ENCODE measurements around the gene ITGB6. TPM values are rescaled to one million over a fixed set of nuclear protein-coding genes. Genes with fewer than 3 reads are reported as not detected.

ITGB6 gene
- polyA plus RNA-seq, 3 donors: 17.8 to 20.6 (median 19.6) TPM

- no peak for DNase-seq (ENCODE audit: low read depth in 3 of 3, low spot score in 2 of 3)
Measured at GRCh38 chr2:160221391-160222276, 21.6 kb upstream of the ITGB6 start.

GRCh38 chr2:160220545-160221009 is 20.5 kb upstream of the ITGB6 start:
- no peak for DNase-seq (ENCODE audit: low read depth in 3 of 3, low spot score in 2 of 3)

GRCh38 chr2:160220026-160220425 is 20.0 kb upstream of the ITGB6 start:
- no peak for DNase-seq (ENCODE audit: low read depth in 3 of 3, low spot score in 2 of 3)

- no peak for DNase-seq (ENCODE audit: low read depth in 3 of 3, low spot score in 2 of 3)
Measured at GRCh38 chr2:160214461-160215445, 14.7 kb upstream of the ITGB6 start.

DNA sequence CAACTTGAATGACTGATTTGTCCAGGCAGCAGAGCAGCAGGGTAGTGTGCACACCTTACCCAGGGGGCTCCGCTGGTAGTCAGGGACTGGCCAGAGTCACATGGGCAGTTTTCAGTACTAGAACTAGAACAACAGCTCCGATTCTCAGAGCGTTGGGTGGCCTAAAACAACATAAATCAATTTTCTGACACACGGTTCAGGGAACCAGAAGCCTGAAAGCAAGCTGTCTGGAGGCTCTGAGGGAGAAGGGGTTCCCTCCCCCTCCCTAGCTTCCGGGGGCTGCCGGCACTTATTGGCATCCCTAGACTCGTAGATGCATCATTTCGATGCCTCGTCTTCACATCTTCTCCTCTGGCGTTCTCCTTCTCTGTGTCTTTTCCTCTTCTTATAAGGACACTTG is 13.4 kb upstream of the ITGB6 start:
- DNase-seq (ENCODE audit: low read depth in 3 of 3, low spot score in 2 of 3): no peak

- no peak for DNase-seq (ENCODE audit: low read depth in 3 of 3, low spot score in 2 of 3)
Measured at GRCh38 chr2:160210599-160211138, 10.6 kb upstream of the ITGB6 start.

GRCh38 chr2:160209516-160209856 is 9.4 kb upstream of the ITGB6 start:
- DNase-seq (ENCODE audit: low read depth in 3 of 3, low spot score in 2 of 3): no peak

DNA sequence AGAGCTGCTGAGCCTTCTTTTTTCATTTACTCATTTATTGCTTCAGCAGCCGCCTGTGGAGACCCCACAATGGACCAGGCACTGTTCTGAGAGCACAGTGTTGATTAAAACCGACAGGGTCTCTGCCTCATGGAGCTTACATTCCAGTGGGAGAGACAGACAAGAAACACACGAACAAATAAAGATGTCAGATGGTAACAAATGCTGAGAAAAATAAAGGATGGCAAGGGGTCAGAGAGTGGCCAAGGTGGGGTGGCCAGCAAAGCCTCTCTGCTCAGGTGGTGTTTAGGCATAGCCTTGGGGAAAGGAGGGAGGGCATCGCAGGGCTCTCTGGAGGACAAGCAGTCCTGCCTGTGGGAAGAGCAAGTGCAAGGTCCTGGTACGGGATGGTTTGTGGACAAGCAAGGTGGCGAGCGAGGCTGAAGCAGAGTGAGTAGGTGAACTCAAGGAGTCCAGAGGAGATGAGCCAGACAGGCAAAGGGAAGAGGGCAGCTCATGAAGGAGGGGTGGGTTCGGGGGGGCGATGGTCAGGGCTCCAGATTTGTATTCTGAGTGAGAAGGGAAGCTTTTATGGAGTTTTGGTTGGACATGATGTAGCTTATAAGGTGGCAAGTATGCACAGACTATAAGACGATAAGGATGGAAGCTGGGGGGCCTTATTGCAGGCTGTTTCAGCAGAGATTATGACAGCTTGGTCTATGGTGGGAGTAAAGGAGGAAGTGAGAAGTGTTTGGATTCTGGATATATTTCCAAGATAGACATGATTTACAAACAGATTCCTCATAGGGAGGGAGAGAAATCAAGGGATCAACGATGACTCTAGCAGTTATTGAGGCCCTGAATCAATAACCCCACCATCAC is 8.8 kb upstream of the ITGB6 start:
- no peak for DNase-seq (ENCODE audit: low read depth in 3 of 3, low spot score in 2 of 3)

GRCh38 chr2:160207804-160208654 is 8.0 kb upstream of the ITGB6 start:
- no peak for DNase-seq (ENCODE audit: low read depth in 3 of 3, low spot score in 2 of 3)

DNA sequence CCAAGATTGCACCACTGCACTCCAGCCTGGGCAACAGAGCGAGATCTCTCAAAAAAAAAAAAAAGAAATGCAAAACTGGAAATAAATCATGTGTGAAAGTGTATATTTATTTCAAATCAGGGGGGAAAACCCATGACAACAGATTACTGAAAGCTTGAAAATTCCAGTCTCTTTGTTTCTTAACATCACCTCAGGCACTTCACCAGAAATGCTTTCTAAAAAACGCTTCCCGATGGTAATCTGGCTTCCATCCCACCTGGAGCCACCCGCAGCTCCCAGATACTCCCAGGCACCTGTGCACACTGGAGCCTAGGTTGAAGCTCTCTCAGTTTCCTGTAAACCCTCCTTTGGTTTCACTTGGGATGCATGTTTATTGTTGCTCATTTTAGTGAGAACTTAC is 7.2 kb upstream of the ITGB6 start:
- no peak for DNase-seq (ENCODE audit: low read depth in 3 of 3, low spot score in 2 of 3)

DNA sequence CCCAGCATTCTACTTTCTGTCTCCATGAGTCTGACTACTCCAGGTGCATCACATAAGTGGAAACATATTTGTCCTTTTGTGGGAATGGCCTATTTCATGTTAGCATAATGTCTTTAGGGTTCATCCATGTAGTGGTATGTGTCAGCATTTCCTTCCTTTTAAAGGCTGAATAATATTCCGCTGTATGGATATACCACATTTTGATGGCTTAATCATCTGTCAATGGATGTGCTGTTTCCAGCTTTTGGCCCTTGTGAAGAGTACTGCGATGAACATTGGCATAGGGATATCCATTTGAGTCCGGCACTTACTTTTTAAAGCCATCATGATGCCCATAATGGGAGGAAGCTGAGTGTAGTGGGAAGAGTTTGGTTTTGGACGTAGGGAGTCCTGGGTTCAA is 6.4 kb upstream of the ITGB6 start:
- DNase-seq (ENCODE audit: low read depth in 3 of 3, low spot score in 2 of 3): no peak

DNA sequence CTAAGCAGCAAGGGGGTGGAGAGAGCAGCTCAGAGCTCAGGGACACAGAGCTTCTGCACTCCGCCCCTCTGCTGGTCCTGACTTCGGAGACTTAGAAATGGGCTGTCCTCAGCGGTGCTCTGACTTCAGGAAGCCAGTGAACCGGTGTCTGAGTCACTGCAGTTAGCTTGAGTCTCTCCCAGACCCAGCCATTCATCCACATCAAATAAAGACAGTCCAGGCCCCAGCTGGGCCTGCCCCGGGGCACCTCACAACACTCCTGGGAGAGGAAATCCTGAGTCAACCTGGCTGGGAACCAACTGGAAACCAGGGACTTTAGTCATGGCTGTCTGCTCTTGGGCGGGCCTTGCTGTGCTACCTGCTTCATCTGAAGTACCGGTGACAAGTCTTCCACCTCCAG is 5.4 kb upstream of the ITGB6 start:
- no peak for DNase-seq (ENCODE audit: low read depth in 3 of 3, low spot score in 2 of 3)

DNA sequence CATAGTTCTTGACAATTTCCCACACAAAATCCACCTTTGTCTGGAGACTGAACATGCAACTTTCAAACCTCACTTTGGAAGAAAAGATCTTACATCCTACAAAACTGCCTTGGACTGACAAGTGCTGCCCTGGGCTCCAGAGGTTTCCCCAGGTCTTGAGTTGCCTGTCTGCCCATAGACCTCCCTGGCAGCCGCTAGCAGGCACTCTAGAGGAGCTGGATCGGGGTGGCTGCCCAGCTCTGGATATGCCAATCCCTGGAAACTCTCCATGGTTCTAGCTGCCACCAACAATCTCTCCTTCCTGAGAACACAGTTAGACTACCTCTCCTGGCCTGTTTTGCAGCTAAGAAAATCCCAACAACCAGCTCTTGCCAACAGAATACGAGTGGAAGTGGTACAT is 3.4 kb upstream of the ITGB6 start:
- DNase-seq (ENCODE audit: low read depth in 3 of 3, low spot score in 2 of 3): no peak

DNA sequence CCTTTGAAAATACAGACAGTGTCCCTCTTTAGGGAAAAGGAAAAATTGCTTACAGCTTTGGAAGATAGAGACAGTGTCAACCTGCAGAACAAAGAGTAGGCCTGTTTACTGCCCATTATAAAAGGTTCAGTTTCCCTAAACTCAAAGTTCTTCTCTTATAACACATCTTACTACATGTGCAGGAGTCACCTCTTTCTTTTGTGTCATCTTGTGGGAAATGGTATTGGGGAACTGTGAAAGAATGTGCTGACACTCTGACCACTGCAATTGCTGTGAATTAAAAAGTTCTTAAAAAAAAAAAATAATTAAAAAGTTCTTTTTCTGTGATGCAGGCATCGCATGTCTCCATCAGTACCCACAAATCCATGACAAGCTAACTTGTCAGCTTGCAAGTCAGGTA is 2.9 kb upstream of the ITGB6 start:
- no peak for DNase-seq (ENCODE audit: low read depth in 3 of 3, low spot score in 2 of 3)

DNA sequence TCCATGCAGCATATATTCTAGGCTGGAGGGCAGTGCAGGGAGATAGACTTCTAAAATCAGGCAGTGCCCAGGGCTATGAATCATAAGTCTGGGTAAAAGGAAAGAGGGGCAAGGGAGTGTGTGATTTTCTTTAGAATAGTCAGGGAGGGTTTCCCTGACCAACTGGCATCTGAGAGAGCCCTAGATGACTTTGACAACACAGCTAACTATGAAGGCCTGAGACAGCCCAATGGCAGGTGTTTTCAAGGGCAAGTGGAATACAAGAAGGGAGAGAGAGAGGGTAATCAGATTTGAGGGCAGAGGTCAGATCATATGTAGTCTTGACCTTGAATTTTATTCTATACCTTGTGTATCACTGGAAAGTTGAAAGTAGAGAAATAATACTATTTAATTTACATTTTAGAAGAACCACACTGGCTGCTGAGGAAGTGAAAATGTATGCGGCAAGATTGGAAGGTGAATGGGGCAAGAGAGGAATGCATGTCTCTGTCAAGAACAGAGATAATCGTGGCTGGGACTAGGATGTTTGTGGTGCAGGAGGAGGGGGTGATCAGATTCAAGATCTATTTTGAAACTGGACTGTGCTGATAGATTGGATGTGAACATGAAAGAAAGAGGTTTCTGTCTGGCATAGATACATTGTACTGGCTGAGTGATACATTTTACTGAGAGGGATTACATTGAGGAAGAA is 1.9 kb upstream of the ITGB6 start:
- no peak for DNase-seq (ENCODE audit: low read depth in 3 of 3, low spot score in 2 of 3)

DNA sequence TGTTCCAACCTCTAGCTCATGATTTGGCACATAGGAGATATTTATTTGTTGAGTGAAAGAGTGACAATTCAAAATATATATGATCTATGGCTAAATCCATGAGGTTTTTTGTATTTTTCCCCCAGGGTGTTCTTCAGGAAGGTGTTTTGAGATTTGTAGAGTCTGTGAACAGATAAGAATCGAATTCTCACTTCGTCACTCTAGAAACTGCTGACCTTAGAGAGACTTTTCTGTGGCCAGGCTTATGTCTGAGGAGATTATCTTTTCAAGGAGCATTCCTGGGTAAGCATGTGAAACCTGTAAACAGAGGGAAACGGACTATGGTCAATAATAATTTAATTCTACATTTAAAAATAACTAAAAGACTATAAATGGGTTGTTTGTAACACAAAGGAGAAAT is 849 bp upstream of the ITGB6 start:
- no peak for DNase-seq (ENCODE audit: low read depth in 3 of 3, low spot score in 2 of 3)

DNA sequence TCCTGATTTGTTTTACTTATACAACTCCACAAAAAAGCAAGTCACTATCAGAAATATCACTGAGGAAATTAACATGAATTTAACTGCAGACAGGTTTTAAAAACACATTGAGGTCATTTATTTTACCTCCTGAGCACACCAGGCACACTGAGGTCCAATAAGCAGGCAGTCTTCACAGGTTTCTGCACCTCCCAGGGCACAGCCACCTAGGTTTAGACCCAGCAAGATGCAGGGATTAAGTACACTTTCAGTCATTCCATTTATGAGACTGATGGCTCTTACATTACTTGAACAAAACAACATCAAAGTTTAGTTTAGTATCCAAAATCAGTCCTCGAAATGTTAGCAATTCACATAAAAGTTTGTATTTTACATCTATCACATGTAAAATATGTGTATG is 1.0 kb downstream of the ITGB6 start:
- no peak for DNase-seq (ENCODE audit: low read depth in 3 of 3, low spot score in 2 of 3)

DNA sequence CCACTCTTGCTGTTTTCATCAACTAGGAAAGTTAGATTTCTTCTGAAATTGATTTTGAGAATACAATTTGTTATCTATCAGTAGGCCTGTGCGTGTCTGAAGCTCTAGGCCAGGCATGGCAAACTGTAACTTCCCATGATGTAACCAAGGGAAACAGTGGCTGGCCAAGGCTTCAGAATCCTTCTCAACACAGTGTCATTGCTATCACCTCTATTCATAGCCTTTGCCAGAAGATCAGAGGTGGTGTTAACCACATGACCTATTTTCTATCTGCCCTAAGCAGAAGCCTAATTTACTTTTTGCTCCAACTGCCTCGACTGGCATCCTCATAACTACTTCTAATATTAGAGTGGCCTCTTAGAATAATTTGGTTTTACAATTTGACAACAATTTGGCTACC is 2.5 kb downstream of the ITGB6 start:
- no peak for DNase-seq (ENCODE audit: low read depth in 3 of 3, low spot score in 2 of 3)

GRCh38 chr2:160194946-160195345 is 5.1 kb downstream of the ITGB6 start:
- no peak for DNase-seq (ENCODE audit: low read depth in 3 of 3, low spot score in 2 of 3)
